Stimulated activated CD8-positive, alpha-beta memory T cell treated with anti-CD3 and anti-CD28 coated beads, Interleukin-7, amount 100 ng/mL, for 24 hours (primary cell): ENCODE measurements around the gene NUDT3.

Experiments used
- DNase-seq: peaks from one replicate; pipeline ENCODE4 v3.0.0-alpha.2; 2020; ENCODE audit warnings: low read depth

NUDT3 gene

GRCh38 chr6:34321821-34322220, 70.6 kb downstream of the NUDT3 start:
- DNase-seq: no peak

- DNase-seq: no peak
Observed at GRCh38 chr6:34319471-34319885, 73.0 kb downstream of the NUDT3 start.

GRCh38 chr6:34318499-34319470, 73.7 kb downstream of the NUDT3 start:
- DNase-seq: no peak

- DNase-seq: no peak
Observed at GRCh38 chr6:34317882-34318498, 74.5 kb downstream of the NUDT3 start.

GRCh38 chr6:34317172-34317477, 75.3 kb downstream of the NUDT3 start:
- DNase-seq: no peak

- DNase-seq: no peak
Observed at GRCh38 chr6:34316431-34317171, 75.9 kb downstream of the NUDT3 start.

- no peak for DNase-seq
Observed at GRCh38 chr6:34315780-34316179, 76.7 kb downstream of the NUDT3 start.

GRCh38 chr6:34315256-34315655, 77.2 kb downstream of the NUDT3 start:
- no peak for DNase-seq

- no peak for DNase-seq
Observed at GRCh38 chr6:34312259-34312658, 80.2 kb downstream of the NUDT3 start.

GRCh38 chr6:34310817-34311216, 81.7 kb downstream of the NUDT3 start:
- DNase-seq: no peak

- no peak for DNase-seq
Observed at GRCh38 chr6:34308483-34308882, 84.0 kb downstream of the NUDT3 start.

- no peak for DNase-seq
Observed at GRCh38 chr6:34305982-34306708, 86.3 kb downstream of the NUDT3 start.

GRCh38 chr6:34305497-34305896, 87.0 kb downstream of the NUDT3 start:
- DNase-seq: no peak

- no peak for DNase-seq
Observed at GRCh38 chr6:34304164-34304563, 88.3 kb downstream of the NUDT3 start.

- no peak for DNase-seq
Observed at GRCh38 chr6:34302929-34303328, 89.5 kb downstream of the NUDT3 start.

GRCh38 chr6:34301408-34301807, 91.1 kb downstream of the NUDT3 start:
- DNase-seq: no peak

GRCh38 chr6:34300332-34300751, 92.1 kb downstream of the NUDT3 start:
- no peak for DNase-seq

- no peak for DNase-seq
Observed at GRCh38 chr6:34298941-34299340, 93.5 kb downstream of the NUDT3 start.

- DNase-seq: no peak
Observed at GRCh38 chr6:34295721-34296120, 96.7 kb downstream of the NUDT3 start.

GRCh38 chr6:34292954-34293353, 99.5 kb downstream of the NUDT3 start:
- no peak for DNase-seq

- no peak for DNase-seq
Observed at GRCh38 chr6:34289137-34289536, 103.3 kb downstream of the NUDT3 start.

- no peak for DNase-seq
Observed at GRCh38 chr6:34288581-34288980, 103.9 kb downstream of the NUDT3 start.
